WERI-Rb-1 (cell line): ENCODE measurements around the gene TMEM11.

Experiments
- DNase-seq: peaks from one replicate; pipeline ENCODE4 v3.0.0-alpha.2; 2020
- H3K27ac ChIP-seq: fragments of 250-450 bp; sonication (Bioruptor Pico); 2 replicates; pipeline ENCODE4 v1.5.1; 2020; ENCODE audit warnings: mild to moderate bottlenecking, moderate library complexity
- H3K27me3 ChIP-seq: fragments of 250-450 bp; sonication (Bioruptor Pico); 2 replicates; pipeline ENCODE4 v1.5.1; 2021; ENCODE audit warnings: mild to moderate bottlenecking, low read depth, moderate library complexity; ENCODE audit not compliant: insufficient read depth, severe bottlenecking
- H3K36me3 ChIP-seq: fragments of 250-450 bp; sonication (Bioruptor Pico); 2 replicates; pipeline ENCODE4 v1.5.1; 2020; ENCODE audit warnings: mild to moderate bottlenecking, moderate library complexity
- H3K4me3 ChIP-seq: 2 replicates; pipeline ENCODE4 v1.5.1; 2011; ENCODE audit warnings: low read depth, mild to moderate bottlenecking, control low read depth, low read length
- H3K9me3 ChIP-seq: fragments of 250-450 bp; sonication (Bioruptor Pico); 2 replicates; pipeline ENCODE4 v1.5.1; 2021; ENCODE audit warnings: mild to moderate bottlenecking, moderate library complexity; ENCODE audit not compliant: severe bottlenecking
- TF ChIP-seq, protein P1 (sequence below): IDR thresholded peaks from 2 replicates; pipeline ENCODE4 v1.5.1; 2011; ENCODE audit warnings: low read depth, mild to moderate bottlenecking, control low read depth, inconsistent platforms, low read length

TMEM11 gene

DNA sequence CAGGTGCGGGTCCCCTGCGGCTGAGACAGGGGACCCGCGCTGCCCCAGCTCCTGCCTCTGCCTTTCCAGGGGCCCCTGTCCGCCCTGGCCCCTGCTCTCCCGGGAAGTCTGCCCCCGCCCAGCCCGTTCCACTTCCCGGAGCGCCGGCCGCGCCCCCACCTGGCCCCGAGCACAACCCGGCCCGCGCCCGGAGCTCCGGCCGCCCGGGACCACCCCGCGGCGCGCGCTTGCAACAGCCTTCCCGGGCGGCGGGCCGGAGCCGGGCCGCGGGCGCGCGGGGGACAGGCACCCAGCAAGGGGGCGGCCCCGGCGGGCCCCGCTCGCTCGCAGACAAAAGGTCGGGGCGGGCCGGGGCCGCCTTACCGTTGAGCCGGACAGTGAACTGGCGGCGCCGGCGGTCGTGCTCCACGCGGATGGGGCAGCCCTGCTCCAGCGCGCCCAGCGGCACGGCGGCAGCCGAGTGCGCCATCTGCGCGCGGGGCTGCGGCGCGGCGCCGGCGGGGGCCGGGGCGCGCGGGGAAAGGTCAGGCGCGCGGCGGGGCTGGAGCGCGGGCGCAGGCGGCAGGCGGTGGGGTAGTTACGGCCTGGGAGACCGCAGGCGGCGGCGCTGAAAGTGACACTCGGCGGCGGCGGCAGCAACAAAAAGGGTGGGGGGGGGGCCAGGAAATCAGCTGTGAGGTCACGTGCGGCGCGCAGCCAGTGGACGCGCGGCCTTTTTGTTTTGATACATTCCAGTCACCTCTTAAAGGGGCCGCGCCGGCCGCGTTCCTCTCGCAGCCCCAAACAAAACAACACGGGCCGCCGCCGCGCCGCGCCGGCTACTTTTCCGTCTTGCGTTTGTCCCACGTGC, 39.1 kb upstream of the TMEM11 start, which contains the start of gene NATD1:
Gene NATD1, minus strand, starts transcription at position 615 of the 850 bp plus-strand sequence. Its CDS starts 146 bp downstream, at position 469.
- peak within 1 kb of the TSS; percentile 66 for H3K4me3 ChIP-seq
- no peak within 1 kb of the TSS for H3K27ac ChIP-seq
- no peaks in the 10 kb centered on the region for H3K9me3 ChIP-seq
- H3K36me3 ChIP-seq, result no peaks in the 10 kb centered on the region
- peak; percentile 78 for DNase-seq
- H3K27me3 ChIP-seq, result no peaks in the 10 kb centered on the region
- TF ChIP-seq, protein P1, sequence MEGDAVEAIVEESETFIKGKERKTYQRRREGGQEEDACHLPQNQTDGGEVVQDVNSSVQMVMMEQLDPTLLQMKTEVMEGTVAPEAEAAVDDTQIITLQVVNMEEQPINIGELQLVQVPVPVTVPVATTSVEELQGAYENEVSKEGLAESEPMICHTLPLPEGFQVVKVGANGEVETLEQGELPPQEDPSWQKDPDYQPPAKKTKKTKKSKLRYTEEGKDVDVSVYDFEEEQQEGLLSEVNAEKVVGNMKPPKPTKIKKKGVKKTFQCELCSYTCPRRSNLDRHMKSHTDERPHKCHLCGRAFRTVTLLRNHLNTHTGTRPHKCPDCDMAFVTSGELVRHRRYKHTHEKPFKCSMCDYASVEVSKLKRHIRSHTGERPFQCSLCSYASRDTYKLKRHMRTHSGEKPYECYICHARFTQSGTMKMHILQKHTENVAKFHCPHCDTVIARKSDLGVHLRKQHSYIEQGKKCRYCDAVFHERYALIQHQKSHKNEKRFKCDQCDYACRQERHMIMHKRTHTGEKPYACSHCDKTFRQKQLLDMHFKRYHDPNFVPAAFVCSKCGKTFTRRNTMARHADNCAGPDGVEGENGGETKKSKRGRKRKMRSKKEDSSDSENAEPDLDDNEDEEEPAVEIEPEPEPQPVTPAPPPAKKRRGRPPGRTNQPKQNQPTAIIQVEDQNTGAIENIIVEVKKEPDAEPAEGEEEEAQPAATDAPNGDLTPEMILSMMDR, result no peak

DNA sequence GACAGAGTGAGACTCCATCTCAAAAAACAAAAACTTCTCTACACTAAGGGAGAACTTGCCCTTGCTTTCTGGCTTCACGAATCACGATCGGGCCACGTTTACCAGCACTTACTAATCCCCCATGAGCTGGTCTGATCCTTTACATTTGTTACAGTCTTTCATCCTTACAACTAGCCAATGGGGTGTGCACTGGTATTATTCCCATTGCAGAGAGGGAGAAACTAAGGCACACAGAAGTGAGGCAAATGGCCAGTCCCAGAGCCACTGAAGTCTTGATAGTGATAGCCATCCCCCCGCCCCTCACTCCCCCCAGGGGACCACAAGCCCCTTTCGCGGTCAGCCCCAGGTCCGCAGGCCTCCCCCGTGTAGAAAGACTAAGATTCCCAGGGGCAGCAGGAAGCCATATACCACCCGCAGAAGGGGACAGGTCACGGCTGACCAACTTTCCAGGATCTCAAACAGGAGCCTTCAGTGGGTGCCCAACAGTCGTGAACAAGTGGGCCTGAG, 38.4 kb upstream of the TMEM11 start:
- TF ChIP-seq, protein P1, result no peak
- Histone ChIP-seq H3K36me3 (no peaks in the 10 kb centered on the region), H3K27me3 (no peaks in the 10 kb centered on the region), H3K9me3 (no peaks in the 10 kb centered on the region), H3K4me3 (peak overlapping the region; percentile 33), H3K27ac (no peak overlapping the region)
- DNase-seq, result no peak

DNA sequence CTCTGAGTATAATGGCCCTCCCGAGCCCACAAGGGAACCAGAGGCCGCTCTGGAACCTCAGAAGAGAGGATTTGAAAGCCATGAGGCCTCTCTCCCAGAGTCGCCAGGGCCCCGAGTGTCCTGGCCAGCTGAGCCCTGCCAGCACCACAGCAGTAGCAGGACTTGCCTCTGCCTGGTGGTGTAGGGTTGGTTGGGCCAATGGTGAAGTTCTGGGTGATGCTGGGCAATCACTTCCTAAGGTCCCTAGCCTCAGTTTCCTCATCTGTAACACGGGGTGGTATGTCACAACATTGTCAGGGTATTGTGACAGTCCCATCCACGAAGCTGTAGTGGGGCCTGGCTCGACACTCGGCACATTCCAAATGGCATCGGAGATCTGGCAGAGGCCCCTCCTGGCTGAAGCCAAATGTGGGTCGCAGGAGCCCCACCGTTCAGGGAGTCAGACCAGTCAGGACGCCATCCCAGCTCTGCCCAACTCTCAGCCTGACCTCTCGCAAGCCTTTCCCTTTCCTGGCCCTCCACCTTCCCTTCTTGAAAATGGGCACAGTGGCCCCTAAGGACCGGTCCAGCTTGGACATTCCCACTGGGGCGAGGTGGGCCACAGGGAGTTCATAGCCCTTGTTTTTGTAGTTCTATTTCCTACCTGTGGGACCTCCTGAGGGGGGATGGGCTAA, 37.5 kb upstream of the TMEM11 start:
- Histone ChIP-seq H3K27ac (no peak overlapping the region), H3K4me3 (no peak overlapping the region), H3K27me3 (no peaks in the 10 kb centered on the region), H3K9me3 (no peaks in the 10 kb centered on the region), H3K36me3 (no peaks in the 10 kb centered on the region)
- TF ChIP-seq, protein P1, result no peak
- no peak for DNase-seq

DNA sequence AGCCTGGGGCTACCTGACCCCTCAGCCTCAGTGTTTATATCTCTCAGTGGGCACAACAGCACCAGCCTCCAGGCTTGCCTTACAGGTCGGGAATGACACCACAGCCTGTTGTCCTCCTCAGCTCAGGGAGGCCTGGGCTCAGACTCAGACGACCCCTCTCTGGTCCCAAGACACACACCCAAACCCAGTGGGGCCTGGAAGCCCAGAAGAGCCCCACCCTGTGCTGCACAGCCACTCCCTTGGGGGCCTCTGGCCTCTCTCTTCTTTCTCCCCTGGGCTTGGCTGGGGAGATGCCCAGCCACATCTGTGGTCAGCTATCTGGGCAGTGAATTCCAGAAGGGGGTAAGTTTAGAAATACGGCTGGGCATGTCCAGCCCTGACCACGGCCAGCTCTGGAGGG, 36.9 kb upstream of the TMEM11 start:
- no peaks in the 10 kb centered on the region for H3K27me3 ChIP-seq
- TF ChIP-seq, protein P1, result no peak
- H3K36me3 ChIP-seq, result no peaks in the 10 kb centered on the region
- H3K4me3 ChIP-seq, result no peak overlapping the region
- no peak overlapping the region for H3K27ac ChIP-seq
- no peak for DNase-seq
- H3K9me3 ChIP-seq, result no peaks in the 10 kb centered on the region

DNA sequence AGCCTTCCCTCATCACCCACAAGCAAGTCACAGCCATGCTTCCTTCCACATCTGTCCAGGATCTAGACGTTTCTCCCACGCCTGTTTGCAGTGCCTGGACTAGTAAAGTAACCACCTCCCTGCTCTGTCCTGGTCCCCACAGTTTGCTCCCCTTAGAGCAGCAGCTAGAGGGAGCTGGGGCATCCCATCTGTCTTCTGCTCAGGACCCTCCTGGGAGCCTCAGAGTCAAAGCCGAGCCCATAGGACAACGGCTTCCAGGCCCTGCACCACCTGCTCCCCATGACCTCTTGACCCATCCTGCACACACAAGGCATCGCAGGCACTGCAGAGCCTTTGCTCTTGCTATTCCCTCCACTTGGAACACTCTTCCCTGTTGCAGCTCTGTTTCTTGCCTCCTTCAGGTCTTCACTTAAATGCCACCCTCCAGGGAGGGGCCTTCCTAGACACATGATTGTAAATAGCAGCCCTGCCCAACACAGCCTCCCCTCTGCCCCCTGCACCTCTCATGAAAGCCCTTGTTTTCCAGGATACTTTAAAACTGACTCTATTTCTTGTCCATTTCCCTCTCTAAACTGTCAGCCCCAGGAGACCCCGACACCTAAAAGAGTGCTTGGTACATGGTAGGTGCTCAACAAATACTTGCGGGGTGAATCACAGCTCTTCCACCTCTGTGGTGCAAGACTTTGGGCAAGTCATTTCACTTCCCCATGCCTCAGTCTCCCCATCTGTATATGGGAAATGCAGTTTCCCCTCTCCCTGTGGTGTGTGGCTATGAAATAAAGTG, 36.2 kb upstream of the TMEM11 start:
- H3K4me3 ChIP-seq, result no peak overlapping the region
- H3K9me3 ChIP-seq, result no peaks in the 10 kb centered on the region
- no peaks in the 10 kb centered on the region for H3K36me3 ChIP-seq
- TF ChIP-seq, protein P1, result 0 out of 2 replicates have a peak, but pooled peaks have one; percentile 9
- no peak overlapping the region for H3K27ac ChIP-seq
- no peak for DNase-seq
- no peaks in the 10 kb centered on the region for H3K27me3 ChIP-seq
